ENCODE data around the gene ANKRD10. TPM values are rescaled to one million over a fixed set of nuclear protein-coding genes. Genes with fewer than 3 reads are reported as not detected.
"Not testable (repeated sequence)": the region's sequence is repeated elsewhere in the genome, so short reads cannot be mapped to it uniquely, and the experiment has no call there.

ANKRD10 gene
- total and polyA plus RNA-seq, 2 of the 8 experiments (the other 6 are each of a cell fraction or from before 2014, with no cell fraction given) = 146 to 218 TPM

DNA sequence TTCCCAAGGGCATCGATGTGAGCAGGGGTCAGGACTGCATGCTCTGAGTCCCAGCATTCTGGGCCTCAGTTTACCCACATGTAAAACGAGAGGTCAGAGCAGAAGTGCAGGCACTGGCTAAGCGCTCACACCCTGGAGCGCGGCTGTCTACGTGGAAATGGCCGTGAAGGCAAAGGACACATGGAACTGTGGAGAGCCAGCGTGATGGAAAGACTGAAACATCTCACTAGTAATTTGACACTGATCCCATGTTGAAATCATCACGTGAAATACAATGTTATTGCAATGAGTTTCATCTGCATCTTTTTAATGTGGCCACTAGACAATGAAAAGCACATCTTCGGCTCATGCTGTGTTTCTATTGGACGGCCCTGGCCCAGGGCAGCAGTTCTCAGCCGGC lies 41.3 kb upstream of the ANKRD10 start:
- H2BK20ac ChIP-seq (ENCODE audit: low read length); H3K27ac ChIP-seq (ENCODE audit: low read depth, low read length); H3K4me3 ChIP-seq (ENCODE audit: extremely low read depth in 1 of 4, insufficient read depth in 2 of 4, low read depth in 3 of 4, low read length in 4 of 4); H2AFZ ChIP-seq (ENCODE audit: low read length); H4K20me1 ChIP-seq (replicated peaks in 1 of 2; ENCODE audit: control insufficient read depth in 1 of 2, insufficient read depth in 2 of 2, low read length in 2 of 2); CTCF ChIA-PET (ENCODE audit: partially characterized antibody); H2BK15ac ChIP-seq (ENCODE audit: low read length); H3K79me2 ChIP-seq (ENCODE audit: control insufficient read depth in 1 of 2, insufficient read depth in 2 of 2, low read length in 2 of 2); H4K8ac ChIP-seq (ENCODE audit: extremely low read depth, insufficient read depth, low read length); H3K4ac ChIP-seq (replicated peaks; ENCODE audit: insufficient read length, low read depth, low read length); H4K91ac ChIP-seq (replicated peaks; ENCODE audit: insufficient read length, low read length); H3K4me1 ChIP-seq (replicated peaks in 1 of 4; ENCODE audit: control insufficient read depth in 3 of 4, insufficient read depth in 4 of 4, low read length in 3 of 4); H2BK120ac ChIP-seq (replicated peaks; ENCODE audit: low read depth, low read length); H2BK12ac ChIP-seq (ENCODE audit: low read depth, low read length); FAIRE-seq; H3K9me3 ChIP-seq (ENCODE audit: insufficient read depth in 2 of 2, low read depth in 1 of 2, low read length in 1 of 2); H3K56ac ChIP-seq (replicated peaks; ENCODE audit: insufficient read length, low read depth, low read length); H2AK5ac ChIP-seq (ENCODE audit: low read depth, low read length); H3K18ac ChIP-seq (ENCODE audit: extremely low read depth, low read length); H4K5ac ChIP-seq (ENCODE audit: insufficient read length, low read depth, low read length); H3K79me1 ChIP-seq (ENCODE audit: low read depth, low read length); H3K9ac ChIP-seq (replicated peaks in 1 of 4; ENCODE audit: extremely low read depth in 1 of 4, low read depth in 3 of 4, low read length in 3 of 4); H2BK5ac ChIP-seq (ENCODE audit: low read depth, low read length); POLR2A ChIA-PET (ENCODE audit: partially characterized antibody); H3K27me3 ChIP-seq (replicated peaks in 1 of 4; ENCODE audit: control insufficient read depth in 3 of 4, extremely low read depth in 1 of 4, insufficient read depth in 3 of 4, low read length in 3 of 4); H3K14ac ChIP-seq (ENCODE audit: insufficient read length); H3K23me2 ChIP-seq (ENCODE audit: low read depth, low read length); H3K36me3 ChIP-seq (ENCODE audit: control insufficient read depth in 2 of 4, insufficient read depth in 4 of 4, low read length in 3 of 4); H3K4me2 ChIP-seq (ENCODE audit: insufficient read depth in 1 of 2, low read depth in 2 of 2, low read length in 2 of 2); H3K23ac ChIP-seq (ENCODE audit: insufficient read length): not testable (repeated sequence)
- WGBS, 2 experiments (ENCODE audit: extremely low coverage in 1 of 2, insufficient coverage in 1 of 2, insufficient read length in 1 of 2, insufficient replicate concordance in 2 of 2, low coverage in 1 of 2, low lambda C conversion rate in 2 of 2, missing lambda C conversion rate in 1 of 2) = 90% methylated on average over 11 of the region's 12 CpGs; no CpG with 5 or more reads in 1 of the 2 experiments
- peak in 1 of 2 experiments; percentile 4 for DNase-seq (ENCODE audit: low read depth in 1 of 2, low spot score in 2 of 2)

DNA sequence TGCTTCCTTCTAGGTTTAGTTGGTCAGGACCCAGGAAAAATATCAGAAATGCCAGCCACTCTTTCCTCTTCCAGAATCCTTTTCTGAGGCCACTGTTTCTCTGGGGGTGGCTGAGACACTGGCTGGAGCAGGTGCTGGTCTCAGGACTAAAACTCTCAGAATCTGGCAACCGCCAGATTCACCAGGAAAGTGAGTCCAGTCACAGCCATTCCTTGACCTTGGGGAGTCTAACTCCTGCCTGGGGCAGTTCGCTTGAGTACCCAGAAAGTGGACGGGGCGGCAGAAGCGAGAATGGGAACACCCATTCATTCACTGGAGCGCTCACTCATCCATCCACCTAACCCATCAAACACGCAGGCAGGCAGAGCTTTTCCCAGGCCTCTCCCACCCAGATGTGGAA lies 40.7 kb upstream of the ANKRD10 start:
- H3K4me1 ChIP-seq (replicated peaks in 1 of 4; ENCODE audit: control insufficient read depth in 3 of 4, insufficient read depth in 4 of 4, low read length in 3 of 4); CTCF ChIA-PET (ENCODE audit: partially characterized antibody); H3K18ac ChIP-seq (ENCODE audit: extremely low read depth, low read length); H3K23ac ChIP-seq (ENCODE audit: insufficient read length); H3K27me3 ChIP-seq (replicated peaks in 1 of 4; ENCODE audit: control insufficient read depth in 3 of 4, extremely low read depth in 1 of 4, insufficient read depth in 3 of 4, low read length in 3 of 4); H3K23me2 ChIP-seq (ENCODE audit: low read depth, low read length); H3K56ac ChIP-seq (replicated peaks; ENCODE audit: insufficient read length, low read depth, low read length); H3K4me3 ChIP-seq (ENCODE audit: extremely low read depth in 1 of 4, insufficient read depth in 2 of 4, low read depth in 3 of 4, low read length in 4 of 4); H2BK12ac ChIP-seq (ENCODE audit: low read depth, low read length); H2BK120ac ChIP-seq (replicated peaks; ENCODE audit: low read depth, low read length); H3K4ac ChIP-seq (replicated peaks; ENCODE audit: insufficient read length, low read depth, low read length); H2BK20ac ChIP-seq (ENCODE audit: low read length); H4K8ac ChIP-seq (ENCODE audit: extremely low read depth, insufficient read depth, low read length); H2AK5ac ChIP-seq (ENCODE audit: low read depth, low read length); H3K4me2 ChIP-seq (ENCODE audit: insufficient read depth in 1 of 2, low read depth in 2 of 2, low read length in 2 of 2); H3K79me1 ChIP-seq (ENCODE audit: low read depth, low read length); POLR2A ChIA-PET (ENCODE audit: partially characterized antibody); H3K79me2 ChIP-seq (ENCODE audit: control insufficient read depth in 1 of 2, insufficient read depth in 2 of 2, low read length in 2 of 2); H3K27ac ChIP-seq (ENCODE audit: low read depth, low read length); H2BK15ac ChIP-seq (ENCODE audit: low read length); H3K9ac ChIP-seq (replicated peaks in 1 of 4; ENCODE audit: extremely low read depth in 1 of 4, low read depth in 3 of 4, low read length in 3 of 4); H3K9me3 ChIP-seq (ENCODE audit: insufficient read depth in 2 of 2, low read depth in 1 of 2, low read length in 1 of 2); H4K20me1 ChIP-seq (replicated peaks in 1 of 2; ENCODE audit: control insufficient read depth in 1 of 2, insufficient read depth in 2 of 2, low read length in 2 of 2); H3K36me3 ChIP-seq (ENCODE audit: control insufficient read depth in 2 of 4, insufficient read depth in 4 of 4, low read length in 3 of 4); H2BK5ac ChIP-seq (ENCODE audit: low read depth, low read length); H4K91ac ChIP-seq (replicated peaks; ENCODE audit: insufficient read length, low read length); FAIRE-seq; H3K14ac ChIP-seq (ENCODE audit: insufficient read length); H4K5ac ChIP-seq (ENCODE audit: insufficient read length, low read depth, low read length); H2AFZ ChIP-seq (ENCODE audit: low read length): not testable (repeated sequence)
- peak in 1 of 2 experiments; percentile 10 for DNase-seq (ENCODE audit: low read depth in 1 of 2, low spot score in 2 of 2)
- 75% methylated on average over 5 of the region's 7 CpGs; no CpG with 5 or more reads in 1 of the 2 experiments for WGBS, 2 experiments (ENCODE audit: extremely low coverage in 1 of 2, insufficient coverage in 1 of 2, insufficient read length in 1 of 2, insufficient replicate concordance in 2 of 2, low coverage in 1 of 2, low lambda C conversion rate in 2 of 2, missing lambda C conversion rate in 1 of 2)

Measured in H1 (cell line).